GM12891 (cell line): Measurements from ENCODE around the gene SIX5.

Source experiments
- POLR2A ChIP-seq: IDR thresholded peaks from 2 replicates; pipeline ENCODE4 v1.6.1; 2011; ENCODE audit warnings: low read depth, low read length, control low read depth
- POLR2AphosphoS5 ChIP-seq: IDR thresholded peaks from 2 replicates; pipeline ENCODE4 v1.6.1; 2011; ENCODE audit warnings: low read depth, low read length, control low read depth
- SPI1 ChIP-seq: IDR thresholded peaks from 2 replicates; pipeline ENCODE4 v1.6.1; 2011; ENCODE audit warnings: low read depth, low read length, control low read depth

DNA sequence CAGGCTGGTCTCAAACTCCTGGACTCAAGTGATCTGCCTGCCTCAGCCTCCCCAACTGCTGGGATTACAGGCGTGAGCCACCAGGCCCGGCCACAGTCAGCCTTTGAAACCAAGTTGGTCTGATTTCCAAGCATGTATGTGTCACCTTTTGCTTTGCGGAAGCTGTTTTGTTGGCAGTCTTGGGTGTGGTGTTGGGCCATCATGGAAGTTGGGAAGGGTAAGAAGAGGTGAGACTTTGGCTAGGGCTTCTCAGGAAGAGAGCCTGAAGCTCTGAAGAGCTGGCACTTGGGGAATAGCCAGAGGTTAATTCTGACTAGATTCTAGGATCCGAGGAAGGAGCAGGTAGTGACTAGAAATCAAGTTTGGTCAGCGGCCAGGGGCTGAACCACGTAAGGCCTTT lies 43.2 kb upstream of the SIX5 start:
- TF ChIP-seq POLR2A (no peak), POLR2AphosphoS5 (no peak), SPI1 (no peak)
